HG03064 (cell line): ENCODE data around the gene SCN4B.

Experiments used
- ATAC-seq: cut with Tn5 transposase; IDR thresholded peaks from one replicate; pipeline ENCODE4 v1.9.1; 2021; ENCODE audit warnings: low read depth; ENCODE audit not compliant: unreplicated experiment

The SCN4B gene

GRCh38 chr11:118106789-118107335 lies 45.8 kb downstream of the SCN4B start:
- ATAC-seq: no peak

- ATAC-seq: no peak
These were observed 46.8 kb downstream of the SCN4B start for GRCh38 chr11:118105657-118106305.

- no peak for ATAC-seq
These were observed 48.1 kb downstream of the SCN4B start for GRCh38 chr11:118104491-118104890.

- no peak for ATAC-seq
These were observed 49.8 kb downstream of the SCN4B start for GRCh38 chr11:118102721-118103261.

- no peak for ATAC-seq
These were observed 51.9 kb downstream of the SCN4B start for GRCh38 chr11:118100691-118101232.

DNA sequence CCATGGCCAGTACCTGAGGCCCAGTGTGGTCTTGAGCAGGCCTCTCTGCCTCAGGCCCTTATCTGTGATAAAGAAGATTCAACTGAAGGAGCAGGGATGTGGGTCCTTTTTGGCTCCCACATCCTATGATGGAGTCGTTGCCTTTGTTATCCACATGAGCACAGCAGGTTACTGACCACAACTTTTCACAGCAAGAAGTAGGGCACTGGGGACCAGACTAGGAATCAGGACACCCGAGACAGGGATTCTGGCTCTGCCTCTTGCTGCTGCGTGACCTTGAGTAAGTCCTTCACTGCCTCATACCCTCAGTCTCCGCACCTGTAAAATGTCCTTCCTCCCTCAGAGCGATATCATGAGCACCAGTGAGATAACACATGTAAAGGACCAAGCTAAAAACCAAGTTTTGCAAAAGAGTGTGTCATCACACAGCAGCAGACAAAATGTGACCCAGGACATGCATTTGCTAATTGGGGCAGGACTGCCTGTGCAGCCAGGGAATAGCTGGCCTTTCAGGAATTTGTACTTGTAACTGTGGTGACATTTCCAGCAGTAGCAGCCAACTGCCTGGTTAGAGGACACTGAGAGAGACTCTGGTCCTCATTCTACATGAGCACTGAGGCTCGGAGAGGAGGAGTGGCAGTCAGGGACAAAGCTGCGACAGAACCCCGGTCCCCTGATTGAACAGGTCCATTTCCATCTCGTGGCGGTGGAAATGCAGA lies 52.6 kb downstream of the SCN4B start:
- ATAC-seq: no peak

- no peak for ATAC-seq
These were observed 53.4 kb downstream of the SCN4B start for GRCh38 chr11:118098996-118099837.

- no peak for ATAC-seq
These were observed 56.7 kb downstream of the SCN4B start for GRCh38 chr11:118095967-118096367.

DNA sequence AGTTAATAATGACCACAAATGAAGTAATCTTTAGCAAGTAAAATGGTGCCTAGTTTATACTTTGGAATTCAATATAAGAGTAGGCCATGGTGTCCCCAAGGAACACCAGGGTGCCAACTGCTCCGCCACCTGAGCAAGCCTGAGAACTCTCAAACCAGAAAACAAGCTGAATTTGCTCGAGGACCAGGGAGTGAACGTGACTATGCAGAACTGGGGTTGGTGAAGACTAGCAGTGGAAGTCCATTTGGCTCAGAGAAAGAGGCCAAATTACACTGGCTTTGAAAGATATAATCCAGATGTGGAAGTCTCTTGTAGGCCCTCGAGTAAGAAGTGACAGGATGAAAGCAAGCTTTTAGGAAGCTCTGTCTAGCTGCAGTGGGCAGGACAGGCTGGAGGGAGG lies 57.1 kb downstream of the SCN4B start:
- ATAC-seq: no peak

GRCh38 chr11:118092907-118093571 lies 59.6 kb downstream of the SCN4B start:
- no peak for ATAC-seq

DNA sequence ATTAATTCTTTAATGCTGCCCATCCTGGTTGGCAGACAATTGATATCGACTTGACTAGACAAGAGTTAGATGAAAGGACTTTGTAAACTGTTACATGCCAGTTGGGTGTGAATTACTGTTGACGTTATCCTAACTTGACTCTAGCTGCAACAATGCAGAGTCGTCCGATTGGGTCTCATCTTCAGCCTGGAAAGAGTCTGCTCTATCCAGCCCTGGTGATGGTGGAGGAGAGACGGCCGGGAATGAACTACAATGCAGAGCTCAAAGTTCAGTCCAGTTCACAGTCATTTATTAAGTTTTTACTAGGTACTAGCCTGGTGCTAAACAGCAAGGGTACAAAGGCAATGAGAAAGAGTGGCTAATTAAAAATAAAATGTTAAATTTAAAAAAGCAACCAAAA lies 60.9 kb downstream of the SCN4B start:
- no peak for ATAC-seq

DNA sequence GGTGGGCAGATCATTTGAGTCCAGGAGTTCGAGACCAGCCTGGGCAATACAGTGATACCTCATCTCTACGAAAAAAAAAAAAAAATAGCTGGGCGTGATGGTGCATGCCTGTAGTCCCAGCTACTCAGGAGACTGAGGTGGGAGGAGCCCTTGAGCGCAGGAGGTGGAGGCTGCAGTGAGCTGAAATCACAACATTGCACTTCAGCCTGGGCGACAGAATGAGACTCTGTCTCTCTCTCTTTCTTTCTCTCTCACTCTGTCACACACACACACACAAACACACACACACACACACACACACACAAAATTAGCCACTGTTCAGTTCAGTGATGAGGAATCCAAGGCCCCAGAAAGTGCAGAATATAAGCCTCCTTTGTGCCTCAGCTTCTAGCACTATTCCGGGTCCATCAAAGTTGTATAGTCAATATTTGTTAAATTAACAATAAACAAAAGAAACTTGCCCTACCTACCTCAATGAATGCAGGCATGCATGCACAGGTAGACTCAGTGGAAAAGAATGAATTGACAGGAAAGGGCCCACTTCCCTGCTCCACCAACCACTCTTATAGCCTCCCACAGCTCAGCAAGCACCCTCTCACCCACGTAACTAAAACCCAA lies 62.0 kb downstream of the SCN4B start:
- no peak for ATAC-seq

DNA sequence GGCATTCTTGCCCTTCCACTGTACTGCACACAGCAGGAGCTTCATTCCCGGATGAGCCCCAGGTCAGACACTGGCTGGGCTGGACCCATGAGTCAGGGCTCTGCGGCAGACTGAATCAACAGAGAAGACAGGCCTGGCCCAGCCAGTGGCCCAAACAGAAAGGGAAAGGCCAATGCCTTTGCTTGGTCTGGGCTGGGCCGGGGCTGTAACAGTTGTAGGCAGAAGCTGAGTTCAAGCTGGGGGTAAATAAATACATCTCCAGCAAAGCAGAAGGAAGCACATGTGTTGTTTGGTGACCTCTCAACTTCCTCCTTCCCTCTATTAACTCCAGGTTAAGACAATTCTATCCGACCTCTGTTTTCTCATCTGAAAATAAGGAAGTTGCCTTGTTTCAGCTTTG lies 64.1 kb downstream of the SCN4B start:
- no peak for ATAC-seq

- ATAC-seq: no peak
These were observed 64.7 kb downstream of the SCN4B start for GRCh38 chr11:118087931-118088330.

DNA sequence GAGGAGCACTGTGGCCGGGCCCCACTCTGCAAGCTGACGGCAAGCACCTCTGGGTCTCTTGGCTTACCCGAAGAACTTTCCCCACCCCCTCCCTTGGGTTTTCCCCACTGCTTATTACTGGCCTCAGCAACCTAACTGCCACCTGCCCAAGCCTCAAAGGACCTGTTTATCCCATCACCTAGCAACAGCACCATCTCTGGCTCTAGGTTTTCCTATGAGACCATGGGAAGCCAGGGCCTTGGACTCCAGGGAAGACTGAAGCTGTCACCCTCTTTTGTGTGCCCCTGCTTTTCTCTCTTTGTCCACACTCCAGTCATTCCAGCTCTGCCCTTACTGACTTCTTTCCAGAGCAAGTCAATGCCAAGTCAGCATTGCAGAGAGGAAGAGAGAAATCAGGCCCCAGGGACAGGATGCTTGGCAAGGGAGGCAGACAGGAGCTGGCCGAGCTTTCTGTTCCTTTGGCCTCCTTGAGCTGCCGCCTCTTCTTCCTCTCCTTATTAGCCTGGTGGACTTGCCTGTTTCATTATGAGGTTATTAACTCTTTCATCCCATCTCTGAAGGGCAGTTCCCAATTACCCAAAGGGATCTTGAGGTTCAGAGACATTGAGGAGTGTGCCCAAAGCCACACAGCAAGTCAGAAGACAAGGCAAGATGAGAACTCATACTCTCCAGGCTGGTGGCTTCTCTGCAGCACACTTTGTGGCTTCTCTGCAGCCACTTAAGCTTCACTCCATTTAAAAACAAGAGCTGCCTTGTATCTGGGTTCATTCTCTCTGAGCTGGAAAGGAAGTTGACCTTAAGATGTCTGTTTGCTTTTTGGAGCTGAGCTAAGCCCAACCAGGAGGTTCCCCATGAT lies 65.5 kb downstream of the SCN4B start, which contains the start of gene SMIM35:
Gene SMIM35 (minus strand): TSS at position 51 of the 856 bp plus-strand sequence. CDS start 206 bp downstream, outside the sequence.
- ATAC-seq: no peak

DNA sequence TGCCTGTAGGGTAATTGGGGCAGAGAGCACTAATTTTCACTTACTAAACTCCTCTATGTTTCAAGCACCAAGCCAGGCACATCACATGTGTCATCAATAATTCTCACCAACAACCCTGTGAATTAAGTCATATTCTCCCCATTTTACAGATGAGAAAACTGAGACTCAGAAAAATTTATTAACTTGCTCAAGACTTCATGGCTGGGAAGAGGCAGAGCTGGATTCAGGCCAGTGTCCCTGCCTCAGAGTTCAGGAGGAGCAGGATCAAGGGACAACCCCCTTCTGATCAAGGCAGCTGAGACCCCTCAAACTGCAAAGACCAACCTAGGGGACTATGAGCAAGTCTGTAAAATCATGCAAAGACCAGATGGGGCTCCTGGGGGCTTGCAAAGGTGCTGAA lies 68.0 kb downstream of the SCN4B start:
- no peak for ATAC-seq

- no peak for ATAC-seq
These were observed 68.4 kb downstream of the SCN4B start for GRCh38 chr11:118084247-118084646.
